ENCODE measurements around the gene AGR3.
"Not testable (repeated sequence)": the region's sequence is repeated elsewhere in the genome, so short reads cannot be mapped to it uniquely, and the experiment has no call there.

AGR3 gene

GRCh38 chr7:16889851-16890415 lies 8.2 kb upstream of the AGR3 start:
- DNase-seq, result no peak

DNA sequence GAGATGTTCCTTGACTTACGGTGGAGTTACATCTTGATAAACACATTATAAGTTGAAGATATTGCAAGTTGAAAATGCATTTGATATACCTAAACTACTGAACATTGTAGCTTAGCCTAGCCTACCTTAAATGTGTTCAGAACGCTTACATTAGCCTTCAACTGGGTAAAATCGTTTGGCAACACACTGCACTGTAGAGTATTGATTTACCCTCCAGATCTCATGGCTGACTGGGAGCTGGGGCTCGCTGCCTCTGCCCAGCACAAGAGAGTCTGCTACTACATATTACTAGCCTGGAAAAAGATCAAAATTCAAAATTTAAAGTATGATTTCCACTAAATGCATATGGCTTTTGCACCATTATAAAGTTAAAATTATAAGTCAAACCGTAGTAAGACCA lies 7.5 kb upstream of the AGR3 start:
- no peak for DNase-seq

GRCh38 chr7:16883918-16884317 lies 2.1 kb upstream of the AGR3 start:
- DNase-seq, result no peak

DNA sequence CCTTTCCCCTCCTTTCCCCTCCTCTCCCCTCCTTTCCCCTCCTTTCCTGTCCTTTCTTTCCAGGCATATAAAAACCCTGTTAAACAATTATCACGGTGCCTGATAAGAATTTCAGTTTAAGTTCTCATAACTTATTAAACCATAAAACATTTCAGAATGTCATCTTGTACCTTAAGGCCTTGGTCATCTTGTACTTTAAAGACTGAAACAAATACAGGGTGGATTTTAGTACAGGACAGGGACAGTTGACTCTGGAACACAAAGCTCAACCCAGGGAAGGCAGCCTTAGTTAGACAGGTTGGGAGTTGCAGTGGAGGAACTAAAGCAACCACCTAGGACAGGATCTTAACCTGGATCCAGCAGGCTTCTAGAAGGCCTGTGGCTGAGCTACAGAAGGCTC lies 1.2 kb downstream of the AGR3 start:
- no peak for DNase-seq

DNA sequence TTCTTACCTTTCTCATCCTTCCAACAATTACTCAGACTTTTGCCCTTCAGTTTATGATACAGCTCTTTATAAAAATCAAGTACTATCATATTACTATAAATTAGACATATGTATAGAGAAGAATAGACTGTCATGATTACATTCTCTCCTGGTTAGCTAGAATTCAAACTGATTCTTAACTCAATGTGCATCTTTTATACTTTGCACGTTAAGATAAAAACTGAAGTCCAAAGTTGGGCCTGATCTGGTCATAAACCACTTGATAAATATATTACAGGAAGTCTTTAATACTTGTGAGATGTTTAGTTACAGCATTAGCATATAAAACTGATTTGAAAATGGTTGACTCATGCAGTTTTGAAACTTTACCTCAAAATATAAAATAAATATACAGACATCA lies 2.6 kb downstream of the AGR3 start:
- DNase-seq, result no peak

DNA sequence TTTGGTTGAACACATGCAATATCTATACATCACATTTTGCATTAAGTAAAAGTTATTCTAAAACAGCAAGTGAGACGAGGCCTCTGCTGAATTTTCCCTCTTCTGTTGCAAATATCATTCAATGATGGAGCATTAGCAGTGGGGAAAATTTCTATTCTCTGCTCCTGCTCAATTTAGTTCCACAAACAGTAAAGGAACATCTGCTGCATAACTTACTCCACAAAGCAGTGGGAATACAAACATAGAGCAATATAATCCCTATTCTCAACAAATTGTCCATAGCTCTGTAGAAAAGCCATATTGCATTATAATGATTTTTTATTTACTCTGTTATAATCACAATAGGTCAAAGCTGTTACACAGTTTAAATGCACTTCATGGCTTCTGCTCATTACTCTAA lies 5.9 kb downstream of the AGR3 start:
- no peak for DNase-seq

DNA sequence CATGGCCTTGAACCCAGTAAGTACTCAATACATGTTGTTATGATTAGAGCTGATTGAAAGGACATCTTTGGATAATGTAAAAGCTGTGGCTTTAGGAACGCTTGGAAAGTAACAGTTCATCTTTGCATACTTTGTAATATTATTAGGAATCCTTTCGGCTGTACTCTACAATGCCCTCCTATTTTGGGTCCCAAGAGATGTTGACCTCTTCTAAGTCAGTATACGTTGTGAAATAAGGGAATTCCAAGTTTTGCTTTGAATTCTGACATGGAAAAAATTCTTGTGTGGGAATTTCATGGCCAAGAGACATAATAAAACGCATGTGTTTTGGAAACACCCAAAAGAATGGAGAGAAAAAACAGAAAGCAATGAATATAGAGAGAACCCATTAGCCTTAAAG lies 7.7 kb downstream of the AGR3 start:
- DNase-seq, result no peak

DNA sequence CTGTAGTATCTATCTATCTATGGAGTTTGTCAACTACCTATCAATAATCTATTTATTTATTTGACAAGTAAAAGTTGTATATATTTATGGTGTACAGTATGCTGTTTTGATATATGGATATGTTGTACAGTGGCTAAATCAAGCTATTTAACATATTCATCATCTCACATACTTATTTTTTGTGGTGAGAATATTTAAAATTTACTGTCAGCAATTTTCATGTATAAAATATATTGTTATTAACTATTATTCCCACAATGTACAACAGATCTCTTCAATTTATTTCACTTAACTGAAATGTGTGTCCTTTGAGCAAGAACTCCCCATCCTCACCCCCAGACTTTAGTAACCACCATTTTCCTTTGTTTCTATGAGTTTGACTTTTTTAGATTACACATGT lies 14.5 kb downstream of the AGR3 start:
- DNase-seq, result no peak

GRCh38 chr7:16853189-16853588 lies 28.6 kb downstream of the AGR3 start:
- DNase-seq, result not testable (repeated sequence)

DNA sequence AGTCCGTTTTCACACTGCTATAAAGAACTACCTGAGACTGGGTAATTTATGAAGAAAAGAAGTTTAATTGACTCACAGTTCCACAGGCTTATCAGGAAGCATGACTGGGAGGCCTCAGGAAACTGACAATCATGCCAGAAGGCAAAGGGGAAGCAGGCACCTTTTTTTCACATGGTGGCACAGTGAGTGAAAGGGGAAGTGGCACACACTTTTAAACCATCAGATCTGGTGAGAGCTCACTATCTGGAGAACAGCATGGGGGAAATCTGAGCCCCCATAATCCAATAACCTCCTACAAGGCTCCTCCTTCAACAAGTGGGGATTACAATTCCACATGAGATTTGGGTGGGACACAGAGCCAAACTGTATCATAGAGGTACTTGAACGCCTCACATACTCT lies 30.0 kb downstream of the AGR3 start:
- no peak for DNase-seq

DNA sequence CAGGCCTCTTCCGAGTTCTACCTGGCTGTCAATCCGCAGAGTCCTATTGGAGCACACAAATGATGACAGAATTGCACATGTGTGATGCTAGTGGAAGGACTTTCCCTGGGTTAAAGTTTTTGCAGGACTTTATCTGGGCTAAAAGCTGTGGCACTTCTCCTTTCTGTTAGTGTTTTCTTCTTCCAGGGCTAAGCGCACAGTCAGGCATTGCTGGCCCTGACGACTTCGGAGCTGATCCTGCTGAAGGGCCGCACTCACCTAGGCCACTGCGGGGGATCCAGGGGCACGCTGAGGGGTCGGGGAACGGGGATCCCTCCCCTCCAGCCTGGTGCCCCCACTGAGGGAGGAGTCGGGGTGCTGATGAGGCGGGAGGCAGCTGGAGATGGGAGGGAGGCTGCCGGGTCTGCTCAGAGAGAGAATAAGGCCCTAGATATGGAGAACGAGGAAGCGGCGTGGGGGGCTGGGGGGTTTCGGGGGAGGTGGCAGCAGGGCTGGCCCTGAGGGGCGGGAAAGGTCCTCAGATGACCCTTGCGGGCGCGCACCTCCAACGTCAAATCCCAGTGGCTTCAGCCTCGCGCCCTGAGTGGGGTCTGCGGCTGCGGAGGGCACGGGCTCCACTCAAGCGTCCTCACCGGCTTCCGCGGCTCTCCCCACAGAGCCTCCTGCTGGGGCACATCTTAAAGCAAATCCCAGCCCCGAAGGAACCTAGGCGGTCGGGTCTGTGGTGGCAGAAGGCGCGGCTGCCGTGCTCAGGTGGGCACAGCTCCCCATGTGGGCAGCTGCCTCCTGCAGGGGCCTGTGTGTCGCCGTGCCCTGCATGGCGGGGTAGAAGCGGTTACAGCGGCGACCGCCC lies 30.9 kb downstream of the AGR3 start:
- no peak for DNase-seq

- no peak for DNase-seq
Observed at GRCh38 chr7:16849296-16850148, 32.3 kb downstream of the AGR3 start.

- DNase-seq, result no peak
Observed at GRCh38 chr7:16847381-16847860, 34.4 kb downstream of the AGR3 start.

DNA sequence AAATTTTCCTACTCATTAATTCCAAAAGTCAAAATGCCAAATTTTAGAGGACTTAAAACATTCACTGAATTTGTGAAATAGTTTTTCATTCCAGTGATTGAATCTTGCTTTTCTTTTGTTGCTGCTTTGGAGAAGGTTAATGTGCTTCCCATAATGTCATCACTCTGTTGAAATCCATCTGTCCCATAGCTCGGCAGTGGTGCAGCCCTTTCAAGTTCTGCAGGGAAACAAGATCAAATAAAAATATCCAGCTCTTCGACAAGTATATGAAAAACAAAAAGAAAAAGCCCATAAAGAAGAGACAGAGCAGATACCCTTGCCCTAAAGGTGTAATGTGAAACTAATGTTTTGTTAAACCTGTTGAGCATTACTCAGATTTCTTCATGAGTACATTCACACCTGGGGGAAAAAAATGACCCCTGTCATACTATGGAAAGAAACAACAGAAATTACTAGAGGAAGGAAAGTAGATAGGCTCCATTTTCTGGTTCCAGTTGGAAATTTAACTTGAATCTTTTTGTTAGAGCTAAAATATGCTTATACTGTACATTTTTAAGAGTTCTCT lies 35.1 kb downstream of the AGR3 start:
- DNase-seq, result no peak

GRCh38 chr7:16845746-16846145 lies 36.0 kb downstream of the AGR3 start:
- DNase-seq, result no peak

GRCh38 chr7:16841681-16842080 lies 40.1 kb downstream of the AGR3 start:
- no peak for DNase-seq

DNA sequence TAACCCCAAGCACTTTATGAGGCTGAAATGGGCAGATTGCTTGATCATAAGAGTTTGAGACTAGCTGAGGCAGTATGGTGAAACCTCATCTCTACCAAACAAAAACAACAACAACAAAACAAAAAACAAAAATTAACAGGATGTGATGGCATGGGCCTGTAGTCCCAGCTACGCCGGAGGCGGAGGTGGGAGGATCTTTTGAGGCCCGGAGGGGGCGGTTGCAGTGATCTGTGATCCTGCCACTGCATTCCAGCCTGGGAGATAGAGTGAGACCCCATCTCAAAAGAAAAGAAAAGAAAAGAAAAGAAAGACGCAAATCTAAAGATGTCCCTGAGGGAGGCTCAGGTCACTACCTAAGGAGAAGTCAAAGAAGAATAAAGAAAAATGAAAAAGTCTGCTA lies 41.7 kb downstream of the AGR3 start:
- no peak for DNase-seq

DNA sequence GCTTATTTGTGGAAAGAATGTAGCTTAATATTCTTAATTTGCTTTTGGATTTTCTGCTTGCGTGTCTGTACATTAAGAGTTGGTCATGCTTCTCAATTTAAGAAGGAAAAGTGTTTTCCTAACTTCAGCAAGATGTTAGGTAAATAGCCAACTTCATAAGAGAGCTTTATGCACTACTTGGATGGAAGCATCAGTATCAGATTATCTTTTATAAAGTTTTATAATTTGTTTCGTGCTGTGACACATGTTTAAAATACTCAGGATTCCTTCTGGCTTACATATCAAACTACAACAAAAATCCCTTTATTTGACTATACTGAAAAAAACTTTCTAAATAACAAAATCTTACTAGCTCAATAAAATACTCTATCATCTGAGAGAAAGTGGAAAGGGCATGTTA lies 42.1 kb downstream of the AGR3 start:
- no peak for DNase-seq

GRCh38 chr7:16838891-16839290 lies 42.9 kb downstream of the AGR3 start:
- DNase-seq, result no peak

DNA sequence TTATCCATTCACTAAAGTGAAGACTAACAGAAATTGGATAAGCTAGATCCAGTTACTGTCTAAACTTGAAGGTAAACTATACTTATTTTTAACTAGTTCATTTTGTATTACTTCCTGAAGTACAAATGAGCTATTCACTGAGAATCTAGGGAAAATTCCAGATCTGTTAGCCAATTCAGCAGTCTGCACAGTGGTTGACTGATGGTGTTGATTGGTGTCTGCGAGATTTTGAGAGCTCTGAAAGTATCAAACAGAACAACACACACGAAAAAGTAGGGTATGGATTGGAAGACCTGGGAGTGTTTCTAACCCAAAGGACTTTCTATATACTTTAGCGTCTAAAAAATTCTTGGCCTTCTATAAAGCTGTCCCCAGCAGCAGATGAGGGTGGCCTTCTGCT lies 43.4 kb downstream of the AGR3 start:
- no peak for DNase-seq

- no peak for DNase-seq
Observed at GRCh38 chr7:16836481-16836880, 45.3 kb downstream of the AGR3 start.

DNA sequence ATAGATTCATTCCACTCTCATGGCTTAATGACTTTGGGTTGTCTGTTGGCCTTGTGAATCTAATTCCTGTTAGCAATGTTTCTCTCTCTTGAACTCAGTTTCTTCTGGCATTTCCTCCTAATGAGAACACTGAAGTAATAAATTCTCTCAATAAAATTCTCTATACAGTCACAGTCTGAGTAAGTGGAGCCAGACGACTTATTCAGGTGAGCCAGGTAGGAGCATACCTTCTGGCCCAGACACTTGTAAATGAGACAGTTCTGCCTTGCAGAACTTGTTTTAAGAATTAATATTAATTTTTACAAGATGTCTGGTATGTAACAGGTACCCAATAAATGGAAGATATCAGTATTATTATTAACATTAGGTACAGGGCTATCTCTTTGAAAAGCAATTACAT lies 48.4 kb downstream of the AGR3 start:
- no peak for DNase-seq

DNA sequence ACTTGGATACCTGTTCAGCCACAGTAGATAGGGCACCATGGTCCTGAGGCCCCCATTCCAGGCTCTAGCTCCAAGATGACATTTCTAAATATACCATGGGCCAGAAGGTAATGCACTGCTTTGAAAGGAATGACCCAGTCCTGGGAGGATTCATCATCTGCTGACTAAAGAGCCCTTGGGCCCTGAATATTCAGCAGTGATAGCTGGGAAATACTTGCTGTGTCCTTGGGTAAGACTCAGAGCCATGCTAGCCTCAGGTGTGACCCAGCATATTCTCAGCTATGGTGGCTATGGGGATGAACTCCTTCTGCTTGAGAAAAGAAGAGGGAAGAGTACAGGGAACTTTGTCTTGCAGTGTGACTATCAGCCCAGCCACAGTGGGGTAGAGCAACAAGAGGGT lies 55.7 kb downstream of the AGR3 start:
- DNase-seq, result no peak
